ENCODE data around the gene NCL.

DNA sequence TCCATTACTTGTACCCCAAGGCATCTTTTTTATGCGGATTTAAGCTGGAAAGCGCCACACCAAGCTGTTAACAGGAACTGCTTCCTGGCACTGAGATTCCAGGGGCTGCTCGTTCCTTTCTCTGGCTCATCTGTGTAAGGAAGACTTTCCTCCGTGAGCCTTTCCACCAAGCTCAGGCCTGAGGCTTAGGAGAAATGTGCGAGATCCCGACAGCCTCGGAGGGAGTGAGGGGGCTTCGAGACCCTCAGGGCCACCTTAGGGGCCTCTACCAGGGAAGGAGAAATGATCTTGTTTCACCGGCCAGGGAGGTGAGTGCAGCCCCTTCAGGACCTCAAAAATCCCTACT, 51.7 kb downstream of the NCL start:
- TF ChIP-seq POLR2AphosphoS5 (IDR thresholded peaks at IDR 0.05; ENCODE audit: insufficient read depth in 1 of 2, low read depth in 1 of 2), result no peak
- TF ChIP-seq, protein P1, sequence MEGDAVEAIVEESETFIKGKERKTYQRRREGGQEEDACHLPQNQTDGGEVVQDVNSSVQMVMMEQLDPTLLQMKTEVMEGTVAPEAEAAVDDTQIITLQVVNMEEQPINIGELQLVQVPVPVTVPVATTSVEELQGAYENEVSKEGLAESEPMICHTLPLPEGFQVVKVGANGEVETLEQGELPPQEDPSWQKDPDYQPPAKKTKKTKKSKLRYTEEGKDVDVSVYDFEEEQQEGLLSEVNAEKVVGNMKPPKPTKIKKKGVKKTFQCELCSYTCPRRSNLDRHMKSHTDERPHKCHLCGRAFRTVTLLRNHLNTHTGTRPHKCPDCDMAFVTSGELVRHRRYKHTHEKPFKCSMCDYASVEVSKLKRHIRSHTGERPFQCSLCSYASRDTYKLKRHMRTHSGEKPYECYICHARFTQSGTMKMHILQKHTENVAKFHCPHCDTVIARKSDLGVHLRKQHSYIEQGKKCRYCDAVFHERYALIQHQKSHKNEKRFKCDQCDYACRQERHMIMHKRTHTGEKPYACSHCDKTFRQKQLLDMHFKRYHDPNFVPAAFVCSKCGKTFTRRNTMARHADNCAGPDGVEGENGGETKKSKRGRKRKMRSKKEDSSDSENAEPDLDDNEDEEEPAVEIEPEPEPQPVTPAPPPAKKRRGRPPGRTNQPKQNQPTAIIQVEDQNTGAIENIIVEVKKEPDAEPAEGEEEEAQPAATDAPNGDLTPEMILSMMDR (IDR thresholded peaks at IDR 0.05), result peak in 1 of 3 experiments; percentile 5
